Right atrium auricular region (tissue), 2 donors: ENCODE results near the gene SAMD1. TPM values are rescaled to one million over a fixed set of nuclear protein-coding genes. Genes with fewer than 3 reads are reported as not detected.

Experiments
- DNase-seq: peaks from one replicate; pipeline ENCODE4 v3.0.0-alpha.2; 2019; ENCODE audit warnings: low spot score
- H3K27ac ChIP-seq, 2 donors: fragments of 200-600 bp; sonication (generic); 1 replicate in 1 of 2; 2 replicates in 1 of 2; pipeline ENCODE4 v1.5.1; 2016 to 2019
- H3K27me3 ChIP-seq, 2 donors: fragments of 200-600 bp; sonication (generic); one replicate each; pipeline versions ENCODE4 v1.5.1 to v1.6.0; 2017 to 2019
- H3K36me3 ChIP-seq: fragments of 200-600 bp; sonication (generic); one replicate; pipeline ENCODE4 v1.5.1; 2016
- H3K4me1 ChIP-seq, 2 donors: fragments of 200-600 bp; sonication (generic); one replicate each; pipeline versions ENCODE4 v1.5.1 to v1.6.0; 2017 to 2019
- H3K4me3 ChIP-seq, 2 donors: fragments of 200-600 bp; sonication (generic); 1 replicate in 1 of 2; 2 replicates in 1 of 2; pipeline ENCODE4 v1.5.1; 2017 to 2019; ENCODE audit warnings: mild to moderate bottlenecking in 1 of 2, moderate library complexity in 1 of 2
- H3K9me3 ChIP-seq, 2 donors: fragments of 200-600 bp; sonication (generic); one replicate each; pipeline ENCODE4 v1.5.1; 2019
- CTCF ChIP-seq, 2 donors: fragments of 200-600 bp; sonication (generic); IDR thresholded peaks; one replicate each; pipeline ENCODE4 v1.5.1; 2019; ENCODE audit warnings: antibody characterized with exemption in 2 of 2
- total RNA-seq, 2 donors: library from RNA; depleted of rRNA; stranded (reverse); fragments of >200 nt; gene quantifications; one replicate each; pipeline ENCODE4 v1.1.0, GENCODE V29; 2016

Gene SAMD1
- total RNA-seq, 2 donors from 2014 or later: 20.2 to 38.2 TPM

DNA sequence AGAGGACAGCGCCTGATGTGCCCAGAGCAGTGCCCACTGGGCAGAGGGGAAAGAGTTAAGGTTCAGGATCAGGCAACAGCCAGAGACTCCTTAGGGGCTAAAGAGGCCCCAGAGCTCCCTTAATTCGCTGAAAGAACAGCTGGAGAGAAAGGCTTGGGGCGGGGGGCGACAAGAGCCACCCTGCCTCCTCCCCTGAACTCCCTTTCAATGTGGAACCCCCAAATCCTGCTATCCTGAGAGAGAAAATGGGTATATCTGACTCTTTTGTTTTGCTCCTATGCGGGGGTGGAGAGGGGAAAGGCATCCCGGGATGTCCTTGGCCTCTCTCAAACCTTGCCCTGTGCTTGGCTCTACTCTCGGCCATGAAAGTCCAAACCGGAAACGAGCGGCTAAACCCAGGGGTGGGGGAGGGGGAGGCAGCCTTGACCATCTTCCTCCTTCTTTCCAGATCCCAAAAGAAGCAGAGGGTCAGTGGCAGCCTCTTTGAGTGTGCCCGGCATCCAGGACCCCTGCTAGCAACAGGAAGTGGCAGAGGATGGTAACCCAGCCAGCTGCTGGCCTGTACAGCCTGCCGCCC lies 22.3 kb upstream of the SAMD1 start:
- peak; percentile 64 for DNase-seq
- Histone ChIP-seq H3K36me3 (peaks cover 4% of the 10 kb centered on the region), H3K4me3 (peak overlapping the region; percentile 15 to 35), H3K9me3 (no peaks in the 10 kb centered on the region), H3K4me1 (peaks cover 0 to 73% of the 10 kb centered on the region in 2 donors), H3K27me3 (no peaks in the 10 kb centered on the region), H3K27ac (peak overlapping the region; percentile 92 to 96)
- no peak for TF ChIP-seq CTCF (IDR thresholded peaks at IDR 0.05)

DNA sequence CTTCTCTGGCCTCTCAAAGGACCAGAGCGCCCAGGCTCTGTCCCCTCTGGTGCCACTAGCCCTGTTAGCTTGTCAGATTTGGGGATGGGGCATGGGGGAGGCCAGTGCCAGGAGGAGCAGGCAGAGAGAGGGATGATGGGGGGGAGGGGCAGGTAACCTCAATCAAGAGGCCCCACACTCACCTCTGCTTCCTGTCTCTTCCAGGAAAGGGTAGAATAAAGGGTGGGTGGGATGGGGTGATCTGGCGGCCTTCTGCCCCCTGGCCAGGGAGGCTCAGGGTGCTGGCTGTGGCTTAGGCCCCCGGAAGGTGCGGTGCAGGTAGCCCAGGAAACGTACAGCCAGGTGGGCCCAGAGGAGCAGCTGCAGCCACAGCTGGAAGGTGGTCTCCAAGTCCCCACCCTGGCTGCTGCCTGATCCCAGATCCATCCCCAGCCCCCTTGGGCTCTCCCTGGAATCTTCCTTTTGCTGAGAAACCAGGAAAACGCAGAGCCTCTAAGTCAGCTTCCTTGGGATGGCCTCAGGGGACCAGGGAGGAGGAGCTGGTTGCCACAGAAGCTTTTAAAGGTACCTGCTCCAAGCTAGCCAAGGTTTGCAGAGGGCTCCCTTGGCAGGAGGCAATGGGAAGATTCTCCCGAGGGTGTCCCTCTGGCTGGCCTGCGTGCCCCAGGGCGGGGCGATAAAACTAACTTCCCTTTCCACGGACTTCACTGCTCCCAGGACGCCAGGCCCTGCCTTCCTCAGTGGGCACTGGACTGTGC lies 21.7 kb upstream of the SAMD1 start:
- peak overlapping the region; percentile 15 to 35 for H3K4me3 ChIP-seq
- peaks cover 0 to 80% of the 10 kb centered on the region in 2 donors for H3K4me1 ChIP-seq
- no peak for TF ChIP-seq CTCF (IDR thresholded peaks at IDR 0.05)
- no peaks in the 10 kb centered on the region for H3K9me3 ChIP-seq
- peak; percentile 67 for DNase-seq
- H3K27me3 ChIP-seq: no peaks in the 10 kb centered on the region
- peaks cover 4% of the 10 kb centered on the region for H3K36me3 ChIP-seq
- H3K27ac ChIP-seq: peak overlapping the region; percentile 92 to 96

GRCh38 chr19:14111486-14111885 lies 20.9 kb upstream of the SAMD1 start:
- Histone ChIP-seq H3K4me1 (peaks cover 0 to 79% of the 10 kb centered on the region in 2 donors), H3K9me3 (no peaks in the 10 kb centered on the region), H3K4me3 (no peak overlapping the region), H3K36me3 (peaks cover 4% of the 10 kb centered on the region), H3K27me3 (no peaks in the 10 kb centered on the region), H3K27ac (peak overlapping the region; percentile 92 to 96)
- no peak for DNase-seq
- TF ChIP-seq CTCF (IDR thresholded peaks at IDR 0.05): no peak

- TF ChIP-seq CTCF (IDR thresholded peaks at IDR 0.05): no peak
- no peak for DNase-seq
- Histone ChIP-seq H3K9me3 (no peaks in the 10 kb centered on the region), H3K27me3 (no peaks in the 10 kb centered on the region), H3K27ac (peak overlapping the region; percentile 62 to 91), H3K36me3 (peaks cover 12% of the 10 kb centered on the region), H3K4me3 (no peak overlapping the region), H3K4me1 (peaks cover 0 to 71% of the 10 kb centered on the region in 2 donors)
Observed at GRCh38 chr19:14110650-14111049, 20.1 kb upstream of the SAMD1 start.

GRCh38 chr19:14107581-14108461 lies 17.3 kb upstream of the SAMD1 start:
- no peaks in the 10 kb centered on the region for H3K27me3 ChIP-seq
- no peak for TF ChIP-seq CTCF (IDR thresholded peaks at IDR 0.05)
- H3K9me3 ChIP-seq: no peaks in the 10 kb centered on the region
- peaks cover 26% of the 10 kb centered on the region for H3K36me3 ChIP-seq
- no peak overlapping the region for H3K4me3 ChIP-seq
- peaks cover 0 to 46% of the 10 kb centered on the region in 2 donors for H3K4me1 ChIP-seq
- peak overlapping the region; percentile 79 to 91 for H3K27ac ChIP-seq
- no peak for DNase-seq
